ENCODE measurements around the gene ALDH8A1. TPM values are rescaled to one million over a fixed set of nuclear protein-coding genes. Genes with fewer than 3 reads are reported as not detected.

ALDH8A1 gene
- total RNA-seq, 2 donors from 2014 or later = 0.35 TPM; not detected in 1

DNA sequence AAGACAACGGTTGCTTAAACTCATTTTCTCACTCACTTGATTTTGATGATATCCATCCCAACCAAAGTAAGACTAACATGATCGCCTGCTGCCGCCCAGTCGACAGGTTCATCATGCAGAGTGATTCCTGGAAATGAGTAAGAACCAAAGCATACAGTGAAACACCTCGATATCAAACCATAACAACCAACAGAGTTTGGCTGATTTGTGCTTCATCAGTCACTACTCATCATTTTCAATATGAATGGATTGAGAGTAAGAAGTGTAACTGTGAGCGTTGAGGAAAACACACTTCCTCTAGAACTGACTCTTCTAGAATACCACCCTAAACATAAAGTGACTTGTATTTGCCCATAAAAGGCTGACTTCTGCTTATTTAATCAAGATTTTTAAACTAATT lies 29.2 kb upstream of the ALDH8A1 start:
- H3K9me3 ChIP-seq = no peaks in the 10 kb centered on the region
- peaks cover 34% of the 10 kb centered on the region for H3K36me3 ChIP-seq
- H3K4me1 ChIP-seq = no peaks in the 10 kb centered on the region
- no peak for TF ChIP-seq CTCF (IDR thresholded peaks at IDR 0.05)
- no peak overlapping the region for H3K4me3 ChIP-seq
- H3K27me3 ChIP-seq = no peaks in the 10 kb centered on the region
- no peak overlapping the region for H3K27ac ChIP-seq
- DNase-seq (ENCODE audit: low spot score) = no peak

DNA sequence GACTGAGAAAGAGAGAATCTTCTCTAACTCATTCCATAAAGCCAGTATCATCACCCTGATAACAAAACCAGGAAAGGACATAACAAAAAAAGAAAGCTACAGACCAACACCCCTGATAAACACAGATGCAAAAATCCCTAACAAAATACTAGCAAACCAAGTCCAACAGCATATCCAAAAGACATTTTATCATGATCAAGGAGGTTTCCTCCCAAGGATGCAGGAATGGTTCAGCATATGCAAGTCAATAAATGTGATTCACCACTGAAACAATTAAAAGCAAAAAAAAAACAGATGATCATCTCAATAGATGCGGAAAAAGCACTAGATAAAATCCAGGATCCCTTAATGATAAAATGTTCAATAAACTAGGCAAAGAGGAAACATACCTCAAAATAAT lies 24.5 kb upstream of the ALDH8A1 start:
- H3K27ac ChIP-seq = no peak overlapping the region
- no peaks in the 10 kb centered on the region for H3K27me3 ChIP-seq
- no peak for TF ChIP-seq CTCF (IDR thresholded peaks at IDR 0.05)
- H3K4me1 ChIP-seq = no peaks in the 10 kb centered on the region
- no peak overlapping the region for H3K4me3 ChIP-seq
- H3K36me3 ChIP-seq = peaks cover 16% of the 10 kb centered on the region
- DNase-seq (ENCODE audit: low spot score) = no peak
- no peaks in the 10 kb centered on the region for H3K9me3 ChIP-seq

- no peak for TF ChIP-seq CTCF (IDR thresholded peaks at IDR 0.05)
- H3K4me1 ChIP-seq = no peaks in the 10 kb centered on the region
- H3K27me3 ChIP-seq = no peaks in the 10 kb centered on the region
- no peak for DNase-seq (ENCODE audit: low spot score)
- no peak overlapping the region for H3K27ac ChIP-seq
- H3K36me3 ChIP-seq = peaks cover 20% of the 10 kb centered on the region
- no peak overlapping the region for H3K4me3 ChIP-seq
- H3K9me3 ChIP-seq = no peaks in the 10 kb centered on the region
Observed at GRCh38 chr6:134967711-134968110, 17.8 kb upstream of the ALDH8A1 start.

DNA sequence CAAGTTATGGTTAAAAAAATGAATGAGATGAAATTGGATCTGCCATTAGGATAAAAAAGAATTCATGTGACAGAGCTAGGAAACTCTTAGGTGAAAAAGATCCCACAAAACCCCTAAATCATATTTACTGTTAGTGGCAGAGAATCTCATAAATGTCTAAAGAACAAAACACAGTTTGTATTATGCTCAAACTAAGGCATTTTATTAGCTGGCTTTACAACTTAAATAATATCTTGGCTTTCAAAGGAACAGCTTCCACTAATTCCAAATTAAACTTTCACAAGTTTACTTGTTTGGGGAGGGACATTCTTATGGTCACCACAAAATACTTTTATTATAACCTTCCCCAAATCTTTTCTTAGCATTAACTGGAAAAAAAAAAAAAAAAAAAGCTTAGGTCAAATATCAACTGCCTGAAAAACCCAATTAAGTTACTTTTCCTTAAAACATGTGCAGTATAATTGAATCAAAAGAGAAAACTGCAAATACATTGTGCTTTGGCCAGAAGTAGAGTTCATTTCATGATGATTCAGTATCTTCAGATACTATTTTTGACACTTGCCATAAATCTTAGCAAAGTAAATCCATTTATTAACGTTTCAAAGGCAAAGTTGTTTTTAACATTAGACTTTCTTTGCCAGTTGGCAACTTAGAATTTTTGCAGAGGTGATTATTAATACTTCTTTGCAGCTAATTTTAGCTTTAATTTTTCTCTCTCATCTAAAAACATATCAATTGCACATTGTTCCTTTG lies 14.7 kb upstream of the ALDH8A1 start:
- TF ChIP-seq CTCF (IDR thresholded peaks at IDR 0.05) = no peak
- Histone ChIP-seq H3K27me3 (no peaks in the 10 kb centered on the region), H3K4me1 (no peaks in the 10 kb centered on the region), H3K4me3 (no peak overlapping the region), H3K9me3 (peaks cover 0 to 7% of the 10 kb centered on the region in 2 donors), H3K27ac (no peak overlapping the region), H3K36me3 (peaks cover 28% of the 10 kb centered on the region)
- no peak for DNase-seq (ENCODE audit: low spot score)

GRCh38 chr6:134962421-134962820 lies 12.5 kb upstream of the ALDH8A1 start:
- peaks cover 0 to 13% of the 10 kb centered on the region in 2 donors for H3K9me3 ChIP-seq
- H3K27ac ChIP-seq = no peak overlapping the region
- H3K4me3 ChIP-seq = no peak overlapping the region
- TF ChIP-seq CTCF (IDR thresholded peaks at IDR 0.05) = no peak
- H3K4me1 ChIP-seq = no peaks in the 10 kb centered on the region
- peaks cover 28% of the 10 kb centered on the region for H3K36me3 ChIP-seq
- no peaks in the 10 kb centered on the region for H3K27me3 ChIP-seq
- no peak for DNase-seq (ENCODE audit: low spot score)

DNA sequence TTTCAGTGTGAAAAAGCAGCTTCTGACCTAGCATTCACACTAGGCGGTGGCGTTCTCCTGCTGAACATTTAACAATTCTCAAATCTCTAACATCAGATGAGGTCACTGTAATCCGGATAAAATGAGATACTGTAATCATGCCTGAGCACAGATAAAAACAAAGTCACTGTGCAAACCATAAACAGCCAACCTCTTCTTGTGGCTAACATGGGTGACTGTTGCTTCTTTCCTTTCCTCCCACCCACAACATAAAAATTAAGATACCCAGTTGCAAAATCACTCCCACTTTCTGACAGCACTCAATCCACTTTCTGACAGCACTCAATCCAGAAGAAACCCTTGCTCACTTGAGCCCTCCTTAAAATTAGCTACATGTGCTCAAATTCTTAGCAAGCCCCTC lies 11.5 kb upstream of the ALDH8A1 start:
- Histone ChIP-seq H3K4me1 (no peaks in the 10 kb centered on the region), H3K36me3 (peaks cover 28% of the 10 kb centered on the region)

More for the DNA sequence above, 11.5 kb upstream of the ALDH8A1 start:
- Histone ChIP-seq H3K4me3 (no peak overlapping the region), H3K27me3 (no peaks in the 10 kb centered on the region), H3K9me3 (peaks cover 0 to 13% of the 10 kb centered on the region in 2 donors), H3K27ac (no peak overlapping the region)
- TF ChIP-seq CTCF (IDR thresholded peaks at IDR 0.05) = no peak
- DNase-seq (ENCODE audit: low spot score) = no peak
